Iris pigment epithelial cell (primary cell): Measurements from ENCODE around the gene TAC4.
"Not testable (repeated sequence)": the region's sequence is repeated elsewhere in the genome, so short reads cannot be mapped to it uniquely, and the experiment has no call there.

ENCODE experiments used
- DNase-seq: peaks from one replicate; pipeline ENCODE4 v3.0.0-alpha.2; 2011; ENCODE audit warnings: low read depth

The TAC4 gene

DNA sequence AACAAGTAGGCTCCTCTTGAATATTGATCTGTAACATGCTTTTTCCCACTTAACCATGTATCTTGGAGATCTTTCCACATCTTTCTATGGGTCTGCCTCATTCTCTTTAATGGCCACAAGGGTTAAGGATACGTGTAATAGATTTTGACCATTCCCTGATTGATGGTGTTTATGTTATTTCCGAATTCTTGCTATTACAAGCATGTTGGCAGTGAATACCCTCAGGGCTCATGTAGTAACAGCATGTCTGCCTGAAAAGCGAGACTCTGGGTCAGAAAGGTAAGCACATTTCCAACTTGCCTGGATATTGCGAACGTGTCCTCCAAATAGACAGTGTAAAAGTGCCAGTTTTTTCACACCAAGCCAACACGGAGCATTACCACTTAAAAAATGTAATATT is 5.0 kb downstream of the TAC4 start:
- no peak for DNase-seq

- DNase-seq: no peak
Measured at GRCh38 chr17:49842371-49842770, 5.5 kb downstream of the TAC4 start.

DNA sequence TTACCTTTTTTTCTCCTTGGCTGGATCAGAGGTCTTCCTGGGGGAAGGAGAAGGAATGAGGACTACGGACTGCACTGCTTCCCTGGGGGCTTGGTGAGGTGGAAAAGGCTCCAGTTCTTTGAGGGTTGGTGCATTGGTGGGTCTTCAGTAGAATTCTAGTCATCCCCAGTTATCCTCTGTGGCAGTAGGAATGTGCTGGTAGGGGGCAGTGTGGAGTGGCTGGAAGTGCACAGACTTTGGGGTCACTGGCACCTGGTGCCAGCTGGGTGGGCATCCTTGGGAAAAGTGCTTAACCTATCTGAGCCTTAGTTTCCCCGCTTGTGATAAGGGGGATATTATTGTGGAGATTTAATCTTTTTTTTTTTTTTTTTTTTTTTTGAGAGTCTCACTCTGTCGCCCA is 6.3 kb downstream of the TAC4 start:
- no peak for DNase-seq

DNA sequence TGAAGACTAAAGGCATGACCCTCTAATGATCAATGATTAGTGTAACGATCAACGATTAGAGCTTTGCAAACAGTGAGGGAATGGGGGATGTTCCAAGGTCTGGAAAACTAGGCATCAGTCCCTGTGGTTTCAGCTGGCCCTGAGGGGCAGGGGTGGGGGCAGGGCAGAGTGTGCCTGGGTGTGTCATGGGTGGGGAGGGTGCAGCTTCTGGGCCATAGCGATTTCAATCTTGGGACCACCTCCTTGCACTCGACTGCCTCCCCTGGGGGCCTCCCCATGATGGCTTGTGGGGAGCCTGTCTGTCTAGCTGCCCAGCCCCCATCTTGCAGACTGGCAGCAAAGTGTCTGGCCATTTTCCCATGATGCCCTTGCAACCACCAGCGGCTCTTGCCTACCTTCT is 8.4 kb downstream of the TAC4 start:
- no peak for DNase-seq

DNA sequence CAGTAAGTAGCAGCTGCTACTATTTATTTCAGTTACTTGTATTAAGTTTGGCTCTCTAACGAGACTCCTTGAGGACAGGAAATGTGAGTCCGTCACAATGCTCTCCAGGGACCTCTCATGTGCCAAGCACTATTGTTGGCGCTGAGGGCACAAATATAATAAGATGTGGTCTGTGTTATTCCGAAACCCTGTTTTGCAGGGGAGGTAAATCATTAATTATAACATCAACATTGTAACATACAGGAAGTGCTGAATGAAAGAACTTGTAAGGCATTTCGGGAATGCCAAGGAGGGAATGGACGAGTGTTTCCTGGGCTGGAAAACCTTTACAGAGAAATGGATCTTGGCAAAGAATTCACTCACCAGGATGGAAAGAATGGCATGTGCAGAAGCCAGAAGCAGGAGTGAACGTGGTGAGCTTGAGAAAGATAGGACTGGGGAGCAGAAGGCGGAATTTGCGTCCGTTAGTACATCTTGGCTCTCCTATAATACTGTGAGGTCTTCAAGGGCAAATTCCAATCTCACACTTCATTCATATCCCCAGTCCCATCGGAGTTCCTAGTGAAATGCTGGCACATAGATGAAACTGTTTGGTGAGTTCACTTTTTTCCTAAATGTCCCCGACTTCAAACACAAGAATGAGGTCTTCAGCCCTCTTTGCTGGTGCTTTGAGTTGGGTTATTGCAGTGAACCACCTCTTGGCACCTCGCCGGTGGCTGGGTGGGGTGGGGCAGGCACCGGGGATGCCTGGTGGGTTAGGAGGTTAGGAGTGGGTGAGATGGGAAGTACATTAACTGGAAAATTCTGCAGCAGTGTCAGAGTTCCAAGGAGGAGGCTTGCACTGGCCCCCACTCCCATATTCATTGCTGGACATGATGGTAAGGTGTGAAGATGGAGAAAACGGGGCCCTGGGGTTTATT is 11.5 kb downstream of the TAC4 start:
- DNase-seq: peak; percentile 59

DNA sequence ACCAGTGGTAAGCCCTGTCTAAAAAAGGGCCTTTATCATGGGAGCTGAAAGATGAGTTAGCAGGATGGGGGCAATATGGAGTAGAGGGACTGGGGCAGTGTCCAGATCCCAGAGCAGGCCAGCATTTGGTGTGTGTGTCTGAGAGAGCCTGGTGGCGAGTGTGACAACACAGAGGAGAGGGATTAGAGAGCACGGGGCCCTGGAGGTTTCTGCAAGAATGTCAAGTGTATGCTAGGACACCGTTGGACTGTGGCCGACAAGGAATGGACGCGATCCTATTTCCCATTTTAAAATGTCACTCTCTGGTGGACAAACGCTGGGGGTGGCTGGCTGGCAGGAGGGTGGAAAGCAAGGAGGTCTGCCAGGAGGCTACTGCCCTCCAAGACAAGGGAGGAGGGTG is 12.4 kb downstream of the TAC4 start:
- DNase-seq: no peak

- DNase-seq: peak; percentile 89
Measured at GRCh38 chr17:49834118-49834743, 13.6 kb downstream of the TAC4 start.

DNA sequence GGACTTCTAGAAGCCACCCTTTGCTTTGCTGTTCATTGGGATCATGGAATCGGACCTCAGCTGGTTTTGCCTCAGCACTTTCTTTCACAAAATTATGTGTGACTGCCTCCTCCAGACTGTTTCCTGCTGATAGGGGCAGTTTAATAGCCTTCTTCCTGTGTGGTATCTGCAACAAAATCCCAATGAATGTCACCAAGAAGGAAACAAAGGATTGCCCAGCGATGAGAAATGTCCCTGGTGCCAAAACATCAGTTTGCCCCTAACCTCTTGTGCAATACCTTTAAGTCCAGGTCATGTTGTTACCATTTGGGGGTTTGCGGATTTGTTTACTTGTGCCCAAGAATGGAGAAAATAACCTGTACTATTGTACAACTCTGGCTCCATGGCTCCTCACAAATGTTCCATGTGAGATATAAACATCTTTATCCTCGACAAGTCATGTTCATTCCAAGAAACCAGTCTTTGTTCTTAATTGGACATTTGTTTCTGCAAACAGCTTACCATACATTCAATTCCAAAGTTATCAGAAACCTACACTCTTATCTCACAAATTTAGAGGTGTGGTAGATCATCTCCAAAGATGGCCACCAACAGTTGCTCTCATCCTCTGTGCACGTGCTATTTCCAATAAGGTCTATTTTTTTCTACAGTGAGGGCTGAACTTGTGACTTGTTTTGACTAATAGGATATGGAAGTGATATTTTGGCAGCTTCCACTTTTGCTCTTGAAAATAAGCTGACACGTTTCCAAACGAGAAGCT is 14.8 kb downstream of the TAC4 start:
- DNase-seq: no peak

- no peak for DNase-seq
Measured at GRCh38 chr17:49830605-49831004, 17.3 kb downstream of the TAC4 start.

DNA sequence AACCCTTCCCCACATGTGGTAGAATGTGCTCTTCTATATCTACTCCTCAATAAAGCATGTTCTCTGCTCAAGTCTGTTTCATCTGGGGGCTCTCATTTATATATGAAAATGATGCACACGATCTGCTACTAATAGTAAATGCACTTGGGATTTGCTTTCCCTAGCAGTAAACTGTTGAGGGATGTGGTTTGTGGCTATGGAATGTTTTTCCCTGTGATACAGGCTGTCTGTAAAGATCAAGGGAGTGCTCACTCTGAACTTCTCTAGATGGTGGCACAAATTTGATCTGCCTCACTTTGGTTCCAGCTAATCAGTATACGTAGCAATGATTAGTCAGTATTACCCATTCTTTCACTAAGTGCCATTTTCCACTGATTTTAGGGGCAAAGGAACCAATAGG is 18.8 kb downstream of the TAC4 start:
- no peak for DNase-seq

- DNase-seq: not testable (repeated sequence)
Measured at GRCh38 chr17:49828325-49828724, 19.5 kb downstream of the TAC4 start.

DNA sequence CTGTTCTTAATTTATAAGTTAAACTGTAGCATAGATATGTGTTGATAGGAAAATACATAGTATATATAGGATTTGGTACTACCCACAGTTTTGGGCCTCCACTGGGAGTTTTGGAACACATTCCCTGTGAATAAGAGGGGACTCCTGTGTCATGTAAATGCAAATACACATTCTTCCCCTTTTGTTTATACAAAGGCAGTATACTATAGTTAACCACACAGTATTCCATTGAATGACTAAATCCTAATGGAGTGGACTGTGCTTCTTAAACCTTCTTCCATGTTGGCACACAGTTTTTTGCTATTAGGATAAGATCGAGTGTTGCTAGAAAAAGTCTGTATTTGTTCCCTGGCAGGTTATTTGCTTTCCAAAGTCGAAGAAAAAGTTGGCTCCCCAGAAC is 22.2 kb downstream of the TAC4 start:
- DNase-seq: no peak

DNA sequence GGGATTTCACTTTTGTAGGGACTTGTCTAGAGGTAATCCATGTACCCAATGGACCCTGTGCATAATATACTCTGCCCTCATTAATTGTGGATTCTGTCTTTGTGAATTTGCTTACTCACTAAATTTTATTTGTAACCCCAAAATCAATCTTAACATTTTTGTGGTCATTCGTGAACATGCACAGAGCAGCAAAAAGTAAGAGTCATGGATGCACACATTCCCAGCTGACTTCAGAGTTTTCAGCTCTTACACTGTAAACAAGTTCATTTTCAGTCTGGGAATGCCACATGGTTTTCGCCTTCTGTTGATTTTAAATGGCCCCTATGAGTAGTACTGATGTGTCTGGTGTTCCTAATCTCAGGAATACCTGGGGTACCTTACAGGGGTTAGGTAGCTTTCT is 24.3 kb downstream of the TAC4 start:
- peak; percentile 73 for DNase-seq

GRCh38 chr17:49822829-49823228 is 25.0 kb downstream of the TAC4 start:
- no peak for DNase-seq

- DNase-seq: no peak
Measured at GRCh38 chr17:49821916-49822315, 26.0 kb downstream of the TAC4 start.

DNA sequence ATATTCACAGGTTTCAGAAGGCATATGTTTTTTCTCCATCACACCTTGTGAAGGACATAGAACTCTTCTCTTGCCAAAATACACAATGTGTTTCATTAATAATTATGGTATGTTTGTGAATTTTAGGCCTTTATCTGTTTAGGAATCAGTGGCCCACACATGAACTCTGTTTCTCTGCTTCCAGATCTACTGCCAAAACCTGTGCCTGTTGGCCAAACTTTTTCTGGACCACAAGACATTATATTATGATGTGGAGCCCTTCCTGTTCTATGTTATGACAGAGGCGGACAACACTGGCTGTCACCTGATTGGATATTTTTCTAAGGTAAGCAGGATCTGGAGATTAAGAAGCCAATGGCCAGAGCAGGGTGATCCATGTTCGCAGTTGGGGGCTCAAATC is 26.4 kb downstream of the TAC4 start:
- no peak for DNase-seq

DNA sequence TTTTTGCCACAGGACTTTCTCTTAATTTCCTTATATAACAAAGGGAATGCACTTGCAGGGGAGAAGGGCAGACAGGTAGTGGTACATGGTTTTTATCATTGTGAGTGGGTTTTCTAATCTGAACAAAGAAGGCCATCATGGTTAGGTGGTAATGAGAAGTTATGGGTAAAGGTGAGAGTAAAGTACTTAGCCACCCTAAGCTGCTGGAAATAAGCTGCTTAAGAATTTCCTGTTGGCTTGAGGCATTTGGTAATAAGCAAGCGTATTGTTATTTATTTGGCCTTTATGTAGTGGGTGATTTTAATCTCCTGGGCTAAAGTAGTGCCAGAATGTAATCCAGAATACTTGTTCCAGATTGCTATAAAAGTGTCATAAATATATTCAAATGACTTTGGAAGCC is 27.1 kb downstream of the TAC4 start:
- no peak for DNase-seq

DNA sequence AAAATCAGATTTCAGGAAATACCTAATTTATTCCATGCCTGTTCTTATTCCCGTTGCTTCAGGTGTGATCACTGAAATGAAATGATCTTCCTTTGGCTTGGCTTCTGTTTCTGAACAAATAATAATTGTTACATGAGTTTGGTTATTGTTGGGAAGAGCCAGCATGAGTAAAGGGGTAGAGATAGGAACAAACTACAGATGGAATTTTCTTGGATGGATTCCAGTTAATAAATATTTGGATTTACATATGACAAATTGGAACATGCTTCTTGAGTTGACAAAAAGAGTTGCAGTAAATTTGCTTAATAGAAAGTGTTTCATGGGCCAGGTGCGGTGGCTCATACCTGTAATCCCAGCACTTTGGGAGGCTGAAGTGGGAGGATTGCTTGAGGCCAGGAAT is 28.2 kb downstream of the TAC4 start:
- DNase-seq: no peak

GRCh38 chr17:49819138-49819537 is 28.7 kb downstream of the TAC4 start:
- DNase-seq: no peak

GRCh38 chr17:49817993-49818392 is 29.9 kb downstream of the TAC4 start:
- no peak for DNase-seq

- DNase-seq: no peak
Measured at GRCh38 chr17:49815761-49816281, 32.0 kb downstream of the TAC4 start.

DNA sequence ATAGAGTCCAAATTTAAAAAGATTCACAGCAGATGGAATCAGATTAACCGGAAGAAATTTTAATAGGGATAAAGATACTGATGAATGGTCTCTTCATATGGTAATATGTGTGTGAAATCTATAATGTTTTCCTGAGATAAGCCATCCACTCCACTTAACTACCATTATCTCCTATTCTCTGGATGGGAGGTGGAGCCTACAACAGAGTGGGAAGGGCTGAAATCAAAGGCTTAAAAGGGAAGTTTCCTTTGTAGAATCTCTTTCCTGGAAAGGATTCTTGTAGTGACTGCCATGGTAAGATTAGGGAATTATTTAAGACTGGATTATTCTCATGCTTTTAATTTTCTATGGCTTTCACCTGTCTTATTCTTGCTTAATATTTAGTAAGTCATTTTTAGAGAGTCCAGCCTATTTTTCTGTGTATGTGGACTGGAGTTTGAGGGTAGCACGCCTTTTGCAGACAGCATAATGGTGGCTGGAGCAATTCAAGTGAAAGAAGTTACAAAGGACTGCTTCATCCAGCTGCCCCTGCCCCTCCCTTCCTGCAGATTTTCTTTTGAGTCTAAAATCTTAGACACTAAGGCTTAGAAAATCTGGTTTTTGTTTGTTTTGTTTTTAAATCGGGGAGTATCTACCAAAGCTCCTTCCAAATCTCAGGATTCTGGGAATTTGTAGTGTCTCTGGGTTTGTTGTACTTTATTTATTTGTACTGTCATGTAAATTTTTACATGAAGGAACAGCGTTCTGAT is 32.9 kb downstream of the TAC4 start:
- no peak for DNase-seq
